CD4-positive, alpha-beta T cell treated with Interleukin-21 for 1 hour (primary cell): ENCODE data around the gene DNASE2.

Source experiments
- DNase-seq: peaks from one replicate; pipeline ENCODE4 v3.0.0-alpha.2; 2020

The DNASE2 gene

DNA sequence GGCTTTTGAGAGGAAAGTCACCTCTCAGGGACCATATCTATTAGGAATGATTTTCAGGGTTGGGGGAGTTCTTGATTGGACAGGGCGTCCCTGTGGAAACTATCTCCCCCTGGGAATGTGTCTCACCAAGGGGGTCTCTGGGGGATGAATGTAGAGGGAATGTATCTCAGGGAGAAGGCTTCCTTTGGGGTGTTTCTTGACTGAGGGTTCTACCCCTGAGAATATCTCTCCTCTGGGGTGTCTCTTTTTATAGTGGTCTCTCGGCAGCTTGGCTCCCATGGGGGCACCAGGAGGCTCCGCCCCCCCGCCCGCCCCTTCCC, 47.9 kb downstream of the DNASE2 start:
- DNase-seq: no peak

DNA sequence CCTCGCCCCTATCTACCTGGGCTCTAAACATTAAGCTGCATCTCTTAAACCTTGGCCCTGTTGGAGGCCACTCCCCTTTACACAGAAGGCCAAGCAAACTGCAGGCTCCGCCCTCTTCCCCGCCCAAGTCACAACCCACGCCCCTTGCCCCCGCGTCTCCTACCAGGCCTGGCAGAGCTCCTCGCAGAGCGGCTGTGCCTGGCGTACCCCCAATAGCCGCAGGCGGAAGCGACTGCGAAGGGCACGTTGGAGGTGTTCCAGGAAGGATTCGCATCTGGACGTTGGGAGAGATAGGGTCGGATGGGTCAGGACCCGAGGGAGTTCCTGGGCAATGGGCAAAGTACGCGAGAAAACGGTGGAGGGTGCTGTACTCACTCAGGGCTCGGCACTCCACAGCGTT, 52.8 kb downstream of the DNASE2 start:
- no peak for DNase-seq

DNA sequence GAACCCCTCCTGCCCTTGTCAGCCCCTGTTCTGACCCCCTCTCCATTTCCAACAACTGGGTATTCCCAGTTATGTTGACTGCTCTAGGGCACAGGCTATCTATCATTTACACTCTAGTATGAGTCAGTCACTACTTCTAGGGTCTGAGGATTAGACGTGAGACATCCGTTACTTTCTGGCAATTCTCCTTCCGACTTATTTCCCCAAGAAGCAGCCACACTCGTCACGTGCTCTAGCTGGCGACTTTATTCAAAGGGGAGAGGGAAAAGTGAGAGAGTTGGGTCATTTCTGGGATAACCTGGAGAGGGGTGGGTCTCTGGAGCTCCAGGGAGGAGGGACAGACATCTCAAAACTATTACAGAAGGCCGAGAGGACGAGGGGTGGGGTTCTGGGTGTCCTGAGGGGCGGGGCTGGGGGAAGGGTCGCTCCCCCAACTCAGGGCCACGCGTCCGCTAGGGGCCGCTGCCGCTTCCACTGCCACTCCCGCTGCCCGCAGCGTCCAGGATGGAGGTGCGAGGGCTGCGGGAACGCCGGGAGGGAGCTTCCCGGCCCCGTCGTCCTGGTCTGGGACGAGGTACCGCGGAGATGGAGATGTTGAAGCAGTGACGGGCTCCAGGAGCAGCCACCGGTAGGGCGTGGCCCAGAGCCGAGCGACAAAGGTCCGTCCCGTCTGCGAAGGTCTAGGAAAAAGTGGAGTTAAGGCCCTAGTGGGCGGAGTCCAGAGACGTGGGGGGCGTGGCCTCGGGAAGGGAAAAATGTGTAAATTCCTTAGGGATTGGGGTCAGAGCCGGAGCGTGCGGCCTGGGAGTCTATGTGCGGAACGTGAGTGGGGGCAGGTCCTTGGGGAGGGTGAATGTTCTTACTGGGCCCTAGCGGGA, 55.8 kb downstream of the DNASE2 start:
- DNase-seq: no peak
